ENCODE results near the gene RETSAT. TPM values are rescaled to one million over a fixed set of nuclear protein-coding genes. Genes with fewer than 3 reads are reported as not detected.
"Not testable (repeated sequence)": the region's sequence is repeated elsewhere in the genome, so short reads cannot be mapped to it uniquely, and the experiment has no call there.

Gene RETSAT
- total RNA-seq, 1 donor from 2014 or later: 25.9 TPM

GRCh38 chr2:85369500-85369899 lies 15.2 kb upstream of the RETSAT start:
- no peaks in the 10 kb centered on the region for H3K4me1 Mint-ChIP-seq (ENCODE audit: low read depth)
- peaks cover 8% of the 10 kb centered on the region for H3K36me3 Mint-ChIP-seq (ENCODE audit: low read depth)
- no peak overlapping the region for H3K4me3 Mint-ChIP-seq
- DNase-seq (ENCODE audit: low spot score): no peak
- H3K9me3 Mint-ChIP-seq: no peaks in the 10 kb centered on the region
- H3K27me3 Mint-ChIP-seq (ENCODE audit: insufficient read depth): no peaks in the 10 kb centered on the region
- H3K27ac Mint-ChIP-seq: no peak overlapping the region
- intact Hi-C loops (cut with micrococcal nuclease): no loop called here

GRCh38 chr2:85368921-85369320 lies 14.6 kb upstream of the RETSAT start:
- intact Hi-C loops (cut with micrococcal nuclease): no loop called here
- no peaks in the 10 kb centered on the region for H3K9me3 Mint-ChIP-seq
- H3K27me3 Mint-ChIP-seq (ENCODE audit: insufficient read depth): no peaks in the 10 kb centered on the region

DNA sequence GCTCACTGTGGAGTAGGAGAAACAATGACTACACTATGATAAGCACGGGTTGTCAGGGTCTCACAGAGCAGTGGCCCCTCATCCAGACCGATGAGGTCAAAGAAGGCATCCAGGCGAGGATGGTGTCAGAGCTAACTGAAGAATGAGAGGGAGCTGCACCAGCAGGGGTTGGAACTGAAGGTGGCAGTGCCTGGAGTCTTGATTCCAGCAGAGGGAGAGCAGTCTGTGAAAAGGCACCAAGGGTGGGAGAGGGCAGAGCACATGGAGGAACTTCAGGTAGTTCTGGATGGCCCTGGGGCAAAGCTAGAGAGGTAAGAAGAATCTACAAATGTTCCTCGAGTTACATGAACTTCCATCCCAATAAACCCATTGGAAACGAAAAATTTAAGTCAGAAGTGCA lies 12.9 kb upstream of the RETSAT start:
- no peaks in the 10 kb centered on the region for H3K9me3 Mint-ChIP-seq
- intact Hi-C loops (cut with micrococcal nuclease): no loop called here

More at GRCh38 chr2:85368921-85369320, 14.6 kb upstream of the RETSAT start:
- DNase-seq (ENCODE audit: low spot score): no peak
- H3K4me1 Mint-ChIP-seq (ENCODE audit: low read depth): no peaks in the 10 kb centered on the region
- H3K4me3 Mint-ChIP-seq: no peak overlapping the region
- H3K27ac Mint-ChIP-seq: no peak overlapping the region
- H3K36me3 Mint-ChIP-seq (ENCODE audit: low read depth): peaks cover 6% of the 10 kb centered on the region

DNA sequence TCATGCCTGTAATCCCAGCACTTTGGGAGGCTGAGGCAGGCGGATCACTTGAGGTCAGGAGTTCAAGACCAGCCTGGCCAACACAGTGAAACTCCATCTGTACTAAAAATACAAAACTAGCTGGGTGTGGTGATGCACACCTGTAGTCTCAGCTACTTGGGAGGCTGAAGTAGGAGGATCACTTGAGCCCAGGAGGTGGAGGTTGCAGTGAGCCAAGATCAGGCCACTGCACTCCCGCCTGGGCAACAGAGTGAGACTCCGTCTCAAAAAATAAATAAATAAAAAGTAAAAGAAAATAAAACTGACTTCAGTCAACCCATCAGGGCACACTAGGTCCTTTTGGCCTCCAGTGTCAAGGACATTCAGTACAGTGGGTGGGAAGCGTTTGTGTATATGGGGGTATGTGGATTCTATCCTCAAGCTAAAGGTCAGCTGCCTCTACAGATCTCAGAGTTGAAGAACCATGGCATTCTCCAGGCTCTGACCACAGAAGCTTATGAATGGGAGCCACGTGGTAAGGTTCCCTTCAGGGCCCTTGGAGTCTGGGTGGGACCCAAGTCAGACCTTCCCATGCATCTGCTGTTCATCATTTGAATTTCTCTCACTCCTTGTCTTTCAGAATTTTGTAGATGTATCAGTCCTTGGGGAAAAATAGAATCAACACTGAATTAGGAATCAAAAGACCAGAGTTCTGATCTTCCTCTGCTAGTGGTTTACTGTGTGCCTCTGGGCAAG lies 8.5 kb upstream of the RETSAT start:
- H3K27ac Mint-ChIP-seq; H3K4me3 Mint-ChIP-seq; intact Hi-C loops (cut with micrococcal nuclease); H3K4me1 Mint-ChIP-seq (ENCODE audit: low read depth); H3K27me3 Mint-ChIP-seq (ENCODE audit: insufficient read depth); H3K9me3 Mint-ChIP-seq; DNase-seq (ENCODE audit: low spot score): not testable (repeated sequence)
- H3K36me3 Mint-ChIP-seq (ENCODE audit: low read depth): peaks cover 22% of the 10 kb centered on the region

More for the DNA sequence above, 12.9 kb upstream of the RETSAT start:
- no peak for DNase-seq (ENCODE audit: low spot score)
- no peak overlapping the region for H3K4me3 Mint-ChIP-seq
- peaks cover 14% of the 10 kb centered on the region for H3K36me3 Mint-ChIP-seq (ENCODE audit: low read depth)
- no peak overlapping the region for H3K27ac Mint-ChIP-seq
- no peaks in the 10 kb centered on the region for H3K27me3 Mint-ChIP-seq (ENCODE audit: insufficient read depth)
- no peaks in the 10 kb centered on the region for H3K4me1 Mint-ChIP-seq (ENCODE audit: low read depth)

- DNase-seq (ENCODE audit: low spot score): no peak
- no peaks in the 10 kb centered on the region for H3K27me3 Mint-ChIP-seq (ENCODE audit: insufficient read depth)
- H3K9me3 Mint-ChIP-seq: no peaks in the 10 kb centered on the region
- intact Hi-C loops (cut with micrococcal nuclease): loop anchor here (10.0 kb wide), 1 partner anchor 837 kb away; the partner anchor contains the start of genes IMMT and MRPL35
- H3K27ac Mint-ChIP-seq: no peak overlapping the region
- no peak overlapping the region for H3K4me3 Mint-ChIP-seq
- peaks cover 29% of the 10 kb centered on the region for H3K36me3 Mint-ChIP-seq (ENCODE audit: low read depth)
- peaks cover 42% of the 10 kb centered on the region for H3K4me1 Mint-ChIP-seq (ENCODE audit: low read depth)
Measured at GRCh38 chr2:85357736-85358135, 3.4 kb upstream of the RETSAT start.

DNA sequence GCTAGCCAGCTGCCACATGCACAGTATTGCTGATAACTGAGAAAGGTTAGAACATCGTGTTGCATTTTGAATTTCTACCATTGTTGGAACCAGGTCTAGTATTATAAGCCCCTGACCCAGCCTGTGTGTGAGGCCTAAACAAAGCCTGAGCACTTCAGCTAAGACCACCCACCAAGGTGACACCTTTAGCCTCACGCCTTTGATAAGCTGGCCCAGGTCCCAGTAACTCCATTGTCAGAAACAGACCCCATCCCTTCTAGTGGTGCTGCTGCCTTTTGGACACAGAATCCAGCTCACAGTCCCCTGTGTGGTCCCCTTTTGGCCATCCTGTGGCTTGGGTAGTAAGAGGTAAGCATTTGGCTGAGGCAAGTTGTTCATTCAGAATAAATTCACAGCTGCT lies 1.9 kb upstream of the RETSAT start:
- intact Hi-C loops (cut with micrococcal nuclease): loop anchor here (10.0 kb wide), 1 partner anchor 839 kb away; the partner anchor contains the start of genes IMMT and MRPL35
- no peak for DNase-seq (ENCODE audit: low spot score)
- no peaks in the 10 kb centered on the region for H3K9me3 Mint-ChIP-seq
- peaks cover 44% of the 10 kb centered on the region for H3K4me1 Mint-ChIP-seq (ENCODE audit: low read depth)
- H3K27ac Mint-ChIP-seq: no peak overlapping the region
- H3K36me3 Mint-ChIP-seq (ENCODE audit: low read depth): peaks cover 23% of the 10 kb centered on the region
- no peaks in the 10 kb centered on the region for H3K27me3 Mint-ChIP-seq (ENCODE audit: insufficient read depth)
- H3K4me3 Mint-ChIP-seq: no peak overlapping the region

- Mint-ChIP-seq H3K36me3 (ENCODE audit: low read depth) (peaks cover 28% of the 10 kb centered on the region), H3K27ac (peak overlapping the region; percentile 73), H3K9me3 (no peaks in the 10 kb centered on the region), H3K4me3 (peak overlapping the region; percentile 100), H3K4me1 (ENCODE audit: low read depth) (peaks cover 44% of the 10 kb centered on the region), H3K27me3 (ENCODE audit: insufficient read depth) (no peaks in the 10 kb centered on the region)
- intact Hi-C loops (cut with micrococcal nuclease): loop anchor here (2.0 to 10.0 kb wide), 2 partner anchors 197 to 839 kb away; partner anchors contain the start of genes IMMT and MRPL35
- no peak for DNase-seq (ENCODE audit: low spot score)
Measured at GRCh38 chr2:85355521-85355920, 1.2 kb upstream of the RETSAT start.

DNA sequence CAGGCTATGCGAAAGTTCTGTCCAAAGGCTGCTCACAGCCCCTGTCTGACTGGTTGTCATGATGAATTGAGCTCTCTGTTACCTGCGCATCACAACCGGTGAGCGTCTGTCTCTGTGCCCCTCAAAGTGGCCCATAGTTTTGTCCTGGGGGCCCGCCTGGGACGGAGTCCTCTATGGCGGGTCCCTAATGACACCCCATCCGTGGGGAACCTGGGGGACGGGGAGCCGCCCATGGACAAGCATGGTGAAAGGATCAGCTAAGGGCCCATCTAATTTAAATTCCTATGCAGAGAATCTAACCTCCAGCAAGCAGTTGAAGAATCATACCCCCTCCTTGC lies 714 bp upstream of the RETSAT start:
- H3K36me3 Mint-ChIP-seq (ENCODE audit: low read depth): peaks cover 31% of the 10 kb centered on the region

GRCh38 chr2:85353876-85354285 lies 447 bp downstream of the RETSAT start:
- H3K27me3 Mint-ChIP-seq (ENCODE audit: insufficient read depth): no peaks in the 10 kb centered on the region
- peak overlapping the region; percentile 98 for H3K27ac Mint-ChIP-seq
- H3K36me3 Mint-ChIP-seq (ENCODE audit: low read depth): peaks cover 31% of the 10 kb centered on the region

More for the DNA sequence above, 714 bp upstream of the RETSAT start:
- no peak for DNase-seq (ENCODE audit: low spot score)
- Mint-ChIP-seq H3K9me3 (no peaks in the 10 kb centered on the region), H3K27ac (peak overlapping the region; percentile 98), H3K4me1 (ENCODE audit: low read depth) (peaks cover 44% of the 10 kb centered on the region), H3K27me3 (ENCODE audit: insufficient read depth) (no peaks in the 10 kb centered on the region), H3K4me3 (peak overlapping the region; percentile 100)
- intact Hi-C loops (cut with micrococcal nuclease): loop anchor here (2.0 to 10.0 kb wide), 2 partner anchors 198 to 840 kb away; partner anchors contain the start of genes IMMT and MRPL35

GRCh38 chr2:85347599-85347998 lies 6.7 kb downstream of the RETSAT start:
- Mint-ChIP-seq H3K4me1 (ENCODE audit: low read depth) (peaks cover 2% of the 10 kb centered on the region), H3K27ac (no peak overlapping the region), H3K36me3 (ENCODE audit: low read depth) (peaks cover 33% of the 10 kb centered on the region), H3K27me3 (ENCODE audit: insufficient read depth) (no peaks in the 10 kb centered on the region), H3K9me3 (no peaks in the 10 kb centered on the region), H3K4me3 (no peak overlapping the region)
- intact Hi-C loops (cut with micrococcal nuclease): no loop called here
- no peak for DNase-seq (ENCODE audit: low spot score)

More at GRCh38 chr2:85353876-85354285, 447 bp downstream of the RETSAT start:
- peak overlapping the region; percentile 100 for H3K4me3 Mint-ChIP-seq
- peaks cover 44% of the 10 kb centered on the region for H3K4me1 Mint-ChIP-seq (ENCODE audit: low read depth)
- H3K9me3 Mint-ChIP-seq: no peaks in the 10 kb centered on the region
- DNase-seq (ENCODE audit: low spot score): no peak
- intact Hi-C loops (cut with micrococcal nuclease): loop anchor here (1.0 to 10.0 kb wide), 12 partner anchors 26 to 1088 kb away; partner anchors contain the start of genes GGCX, IMMT, KDM3A and MRPL35

DNA sequence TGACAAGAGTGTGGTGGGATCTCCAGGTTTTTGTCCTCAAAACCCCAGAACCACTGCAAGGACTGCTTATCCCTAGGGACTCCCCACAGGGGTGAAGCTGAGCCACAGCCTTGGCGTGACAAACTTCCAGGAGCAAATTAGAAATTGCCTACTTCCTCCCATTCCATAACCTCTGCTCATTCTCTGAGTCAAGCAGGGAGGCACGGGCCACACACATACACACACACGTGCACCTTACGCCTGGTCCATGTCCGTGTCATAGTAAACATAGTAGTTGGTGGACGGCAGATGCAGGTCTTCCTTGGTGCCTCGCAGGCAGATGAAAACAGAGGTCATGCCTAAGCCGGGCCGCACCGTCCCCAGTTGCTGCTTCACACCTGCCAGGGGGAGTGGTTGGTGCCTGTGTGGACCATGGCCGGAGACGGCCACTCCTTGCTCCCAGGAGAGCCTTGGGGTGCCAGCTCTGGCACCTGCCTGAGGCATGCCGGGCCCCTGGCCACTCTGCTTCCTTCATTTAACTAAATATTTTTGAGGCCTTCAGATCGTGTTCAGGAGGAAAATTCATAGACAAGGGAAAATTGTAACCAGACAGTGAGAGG lies 9.9 kb downstream of the RETSAT start:
- no peaks in the 10 kb centered on the region for H3K4me1 Mint-ChIP-seq (ENCODE audit: low read depth)
- no peak overlapping the region for H3K27ac Mint-ChIP-seq
- no peak for DNase-seq (ENCODE audit: low spot score)
- H3K9me3 Mint-ChIP-seq: no peaks in the 10 kb centered on the region
- intact Hi-C loops (cut with micrococcal nuclease): no loop called here
- no peak overlapping the region for H3K4me3 Mint-ChIP-seq
- peaks cover 21% of the 10 kb centered on the region for H3K36me3 Mint-ChIP-seq (ENCODE audit: low read depth)
- peaks cover 5% of the 10 kb centered on the region for H3K27me3 Mint-ChIP-seq (ENCODE audit: insufficient read depth)

DNA sequence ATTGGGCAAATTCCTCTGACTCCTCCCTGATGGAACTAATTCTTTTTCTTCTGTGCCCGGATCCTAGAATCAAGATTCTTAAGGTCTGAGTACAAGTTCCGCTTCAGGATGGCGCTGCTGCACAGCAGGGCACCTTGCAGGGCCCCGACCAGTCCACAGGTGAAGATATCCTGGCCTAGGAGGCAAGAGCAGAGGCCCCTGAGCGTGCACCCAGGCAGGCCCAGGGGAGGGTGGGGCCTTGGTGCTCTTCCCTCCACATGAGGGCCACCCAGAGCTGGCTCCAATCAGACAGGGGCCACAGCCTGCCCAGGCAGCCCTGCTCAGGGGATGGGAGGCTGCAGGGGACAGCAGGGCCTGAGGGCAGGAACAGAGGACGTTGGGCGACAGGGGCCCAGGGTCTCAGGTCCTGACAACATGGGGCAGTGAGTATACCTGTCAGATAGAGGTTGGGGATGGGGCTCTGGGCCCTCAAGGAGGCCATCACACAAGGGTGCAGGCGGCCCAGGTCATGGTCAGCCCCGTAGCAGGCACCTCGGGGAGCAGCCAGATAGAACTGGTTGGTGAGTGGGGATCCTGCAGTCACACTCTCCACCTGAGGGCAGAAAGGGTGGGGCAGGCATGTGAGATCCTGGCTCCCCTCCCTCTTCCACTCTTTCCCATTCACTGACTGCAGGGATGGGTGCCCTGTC lies 11.0 kb downstream of the RETSAT start:
- intact Hi-C loops (cut with micrococcal nuclease): loop anchor here (1.0 kb wide), 1 partner anchor 26 kb away; no protein-coding TSS in a partner anchor
- peaks cover 21% of the 10 kb centered on the region for H3K36me3 Mint-ChIP-seq (ENCODE audit: low read depth)

DNA sequence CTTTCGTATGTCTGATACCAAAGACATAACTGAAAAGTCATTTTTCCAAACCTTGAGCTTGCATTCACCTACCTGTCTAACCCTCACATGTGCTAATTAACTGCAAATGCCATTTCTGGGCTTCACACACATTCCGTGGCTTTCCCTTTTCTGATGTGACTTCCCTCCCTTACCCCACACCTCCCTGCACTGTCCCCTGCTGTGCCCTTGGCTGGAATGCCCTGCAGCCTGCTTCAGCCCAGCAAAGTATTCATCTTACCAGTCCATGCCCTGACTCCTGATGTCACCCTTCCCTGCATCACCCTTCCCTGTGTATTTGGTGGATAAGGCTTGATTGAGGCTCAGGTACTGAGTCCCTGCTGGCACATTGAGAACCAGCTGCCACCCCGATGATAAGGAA lies 12.2 kb downstream of the RETSAT start:
- Mint-ChIP-seq H3K27me3 (ENCODE audit: insufficient read depth) (peaks cover 16% of the 10 kb centered on the region), H3K36me3 (ENCODE audit: low read depth) (peaks cover 15% of the 10 kb centered on the region), H3K9me3 (no peaks in the 10 kb centered on the region), H3K4me1 (ENCODE audit: low read depth) (no peaks in the 10 kb centered on the region), H3K27ac (no peak overlapping the region), H3K4me3 (no peak overlapping the region)
- DNase-seq (ENCODE audit: low spot score): no peak
- intact Hi-C loops (cut with micrococcal nuclease): no loop called here

More for the DNA sequence above, 11.0 kb downstream of the RETSAT start:
- not testable (repeated sequence) for DNase-seq (ENCODE audit: low spot score); H3K27me3 Mint-ChIP-seq (ENCODE audit: insufficient read depth); H3K4me1 Mint-ChIP-seq (ENCODE audit: low read depth); H3K4me3 Mint-ChIP-seq; H3K27ac Mint-ChIP-seq; H3K9me3 Mint-ChIP-seq
